Spleen (tissue), 7 donors: ENCODE measurements around the gene MESP2.

Experiments used
- POLR2AphosphoS5 ChIP-seq, 3 donors: sonication (generic); formaldehyde crosslinking; IDR thresholded peaks; one replicate each; pipeline ENCODE4 v1.5.1; 2017; ENCODE audit warnings: antibody characterized with exemption in 3 of 3
- TF ChIP-seq, protein P1 (sequence below), 11 experiments: fragments of 200-600 bp in 7 of 11; fragments of 450-650 bp in 4 of 11; sonication (generic) in 4 of 11; IDR thresholded peaks in 8 of 11; conservative IDR thresholded peaks in 3 of 11; 1 replicate in 7 of 11; 2 replicates in 4 of 11; pipeline versions ENCODE4 v1.4.0 to v1.8.0; 2016 to 2021; ENCODE audit warnings: antibody characterized with exemption in 11 of 11, inconsistent platforms in 4 of 11, mild to moderate bottlenecking in 1 of 11
- donor health status: DM: no; HTN: no; CAD: no; lungs with moderate emphysema.
- donor health status: DM: no; HTN: no; CAD: no.
- donor health status: DM: no; HTN: no; CAD: no.

DNA sequence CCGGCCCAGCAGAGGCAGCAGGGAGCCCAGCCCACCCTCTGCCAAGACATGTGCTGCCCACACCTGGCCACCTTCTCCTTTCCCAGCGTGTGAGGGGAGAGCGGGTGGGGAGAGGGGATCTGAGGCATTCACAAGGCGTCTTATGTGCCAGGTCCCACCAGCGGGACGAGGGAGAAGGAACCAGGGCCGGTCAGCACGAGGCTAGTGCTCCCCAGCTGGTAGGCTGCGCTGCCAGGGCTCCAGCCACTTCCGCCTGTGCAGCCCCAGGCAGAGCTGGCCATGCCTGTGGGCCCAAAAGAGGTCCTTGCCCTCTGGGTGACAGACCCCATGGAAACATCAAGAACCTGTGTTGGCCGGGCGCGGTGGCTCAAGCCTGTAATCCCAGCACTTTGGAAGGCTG is 31.0 kb upstream of the MESP2 start:
- no peak for TF ChIP-seq POLR2AphosphoS5 (IDR thresholded peaks at IDR 0.05)
- TF ChIP-seq, protein P1, sequence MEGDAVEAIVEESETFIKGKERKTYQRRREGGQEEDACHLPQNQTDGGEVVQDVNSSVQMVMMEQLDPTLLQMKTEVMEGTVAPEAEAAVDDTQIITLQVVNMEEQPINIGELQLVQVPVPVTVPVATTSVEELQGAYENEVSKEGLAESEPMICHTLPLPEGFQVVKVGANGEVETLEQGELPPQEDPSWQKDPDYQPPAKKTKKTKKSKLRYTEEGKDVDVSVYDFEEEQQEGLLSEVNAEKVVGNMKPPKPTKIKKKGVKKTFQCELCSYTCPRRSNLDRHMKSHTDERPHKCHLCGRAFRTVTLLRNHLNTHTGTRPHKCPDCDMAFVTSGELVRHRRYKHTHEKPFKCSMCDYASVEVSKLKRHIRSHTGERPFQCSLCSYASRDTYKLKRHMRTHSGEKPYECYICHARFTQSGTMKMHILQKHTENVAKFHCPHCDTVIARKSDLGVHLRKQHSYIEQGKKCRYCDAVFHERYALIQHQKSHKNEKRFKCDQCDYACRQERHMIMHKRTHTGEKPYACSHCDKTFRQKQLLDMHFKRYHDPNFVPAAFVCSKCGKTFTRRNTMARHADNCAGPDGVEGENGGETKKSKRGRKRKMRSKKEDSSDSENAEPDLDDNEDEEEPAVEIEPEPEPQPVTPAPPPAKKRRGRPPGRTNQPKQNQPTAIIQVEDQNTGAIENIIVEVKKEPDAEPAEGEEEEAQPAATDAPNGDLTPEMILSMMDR (IDR thresholded peaks at IDR 0.05 in 8 of 11, conservative IDR thresholded peaks at IDR 0.05 in 3 of 11): no peak
